ENCODE measurements around the gene PSMG4. TPM values are rescaled to one million over a fixed set of nuclear protein-coding genes. Genes with fewer than 3 reads are reported as not detected.

PSMG4 gene
- polyA plus RNA-seq, 2 of the 4 experiments (the other 2 are of a cell fraction) = 15.0 to 21.9 TPM

DNA sequence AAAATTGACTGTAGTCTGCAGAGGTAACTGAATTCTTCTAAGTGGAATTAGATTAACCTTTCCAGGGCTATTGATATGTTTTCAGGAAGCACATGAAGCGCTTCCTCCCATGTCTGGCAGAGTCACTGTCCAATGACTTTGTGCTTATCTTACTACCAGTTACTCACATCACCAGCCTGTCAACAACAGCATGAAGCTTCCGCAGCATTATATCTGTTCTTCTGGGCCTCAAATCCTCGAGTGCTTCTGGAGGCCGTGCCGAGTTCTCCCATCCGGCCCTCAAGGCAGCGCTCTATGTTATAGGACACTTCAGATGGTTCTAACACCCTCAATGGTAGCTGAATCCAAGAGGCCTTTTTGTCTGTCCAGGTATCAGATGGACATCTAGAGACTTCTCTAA lies 33.2 kb downstream of the PSMG4 start:
- H3K27ac ChIP-seq = no peak overlapping the region
- no peak for FAIRE-seq
- CTCF ChIA-PET = interaction anchor here (0.7 to 1.9 kb wide), 3 partner anchors 152 to 456 kb away, joined by 3 to 8 read pairs (median 3); no protein-coding TSS in a partner anchor

GRCh38 chr6:3292431-3293197 lies 33.9 kb downstream of the PSMG4 start:
- TF ChIP-seq EHF (CRISPR knock-in tag; IDR thresholded peaks at IDR 0.05) (no peak), CBX2 (IDR thresholded peaks at IDR 0.05; ENCODE audit: borderline replicate concordance, low read depth) (no peak), EP300 (IDR thresholded peaks at IDR 0.05) (no peak), POLR2A (IDR thresholded peaks at IDR 0.05; ENCODE audit: low read length) (no peak), POLR2AphosphoS2 (conservative IDR thresholded peaks at IDR 0.05; ENCODE audit: low read length) (no peak), TFCP2L1 (CRISPR knock-in tag; IDR thresholded peaks at IDR 0.05) (no peak), CEBPB (IDR thresholded peaks at IDR 0.05) (no peak), HEYL (CRISPR knock-in tag; IDR thresholded peaks at IDR 0.05) (no peak), SMC3 (IDR thresholded peaks at IDR 0.05) (no peak), NPAS2 (CRISPR knock-in tag; IDR thresholded peaks at IDR 0.05; ENCODE audit: borderline replicate concordance) (no peak), RCOR1 (IDR thresholded peaks at IDR 0.05; ENCODE audit: low read depth, low read length) (no peak), PHF8 (IDR thresholded peaks at IDR 0.05; ENCODE audit: borderline replicate concordance, low read depth) (no peak), CHD4 (IDR thresholded peaks at IDR 0.05; ENCODE audit: borderline replicate concordance) (no peak), ZC3H11A (IDR thresholded peaks at IDR 0.05) (no peak), PBX3 (IDR thresholded peaks at IDR 0.05) (no peak), ZSCAN20 (CRISPR knock-in tag; IDR thresholded peaks at IDR 0.05) (no peak)
- TF ChIP-seq, protein P1, sequence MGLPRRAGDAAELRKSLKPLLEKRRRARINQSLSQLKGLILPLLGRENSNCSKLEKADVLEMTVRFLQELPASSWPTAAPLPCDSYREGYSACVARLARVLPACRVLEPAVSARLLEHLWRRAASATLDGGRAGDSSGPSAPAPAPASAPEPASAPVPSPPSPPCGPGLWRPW (IDR thresholded peaks at IDR 0.05) = no peak
- TF ChIP-seq, protein P2, sequence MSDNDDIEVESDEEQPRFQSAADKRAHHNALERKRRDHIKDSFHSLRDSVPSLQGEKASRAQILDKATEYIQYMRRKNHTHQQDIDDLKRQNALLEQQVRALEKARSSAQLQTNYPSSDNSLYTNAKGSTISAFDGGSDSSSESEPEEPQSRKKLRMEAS (IDR thresholded peaks at IDR 0.05) = no peak
- ChIA-PET POLR2A (interaction anchor here (0.6 kb wide), 1 partner anchor 1978 kb away, joined by 7 read pairs; no protein-coding TSS in a partner anchor), CTCF (interaction anchor here (0.7 to 1.9 kb wide), 3 partner anchors 151 to 455 kb away, joined by 3 to 8 read pairs (median 3); no protein-coding TSS in a partner anchor)
- Histone ChIP-seq H3K27ac (no peak overlapping the region), H3K4me2 (no peak overlapping the region), H3K9me3 (no peaks in the 10 kb centered on the region), H3K4me3 (no peak overlapping the region), H3K4me1 (peaks cover 12% of the 10 kb centered on the region)
- no peak for DNase-seq (ENCODE audit: low read depth in 1 of 2, low spot score in 1 of 2)
- no peak for FAIRE-seq
- 93% methylated on average over 22 of the region's 32 CpGs for WGBS (ENCODE audit: missing lambda C conversion rate)
- ATAC-seq = no peak

More for the DNA sequence above, 33.2 kb downstream of the PSMG4 start:
- Histone ChIP-seq H3K4me3 (no peak overlapping the region), H3K9me3 (no peaks in the 10 kb centered on the region), H3K4me1 (peaks cover 6% of the 10 kb centered on the region), H3K4me2 (no peak overlapping the region)
- TF ChIP-seq ESRRA (IDR thresholded peaks at IDR 0.05; ENCODE audit: borderline replicate concordance, low read length) (no peak), FOSB (CRISPR knock-in tag; IDR thresholded peaks at IDR 0.05) (no peak)
- DNase-seq (ENCODE audit: low read depth in 1 of 2, low spot score in 1 of 2) (no peak), ATAC-seq (no peak)
- 95% methylated on average over 7 of the region's 7 CpGs for WGBS (ENCODE audit: missing lambda C conversion rate)
- POLR2A ChIA-PET = no interaction called here

DNA sequence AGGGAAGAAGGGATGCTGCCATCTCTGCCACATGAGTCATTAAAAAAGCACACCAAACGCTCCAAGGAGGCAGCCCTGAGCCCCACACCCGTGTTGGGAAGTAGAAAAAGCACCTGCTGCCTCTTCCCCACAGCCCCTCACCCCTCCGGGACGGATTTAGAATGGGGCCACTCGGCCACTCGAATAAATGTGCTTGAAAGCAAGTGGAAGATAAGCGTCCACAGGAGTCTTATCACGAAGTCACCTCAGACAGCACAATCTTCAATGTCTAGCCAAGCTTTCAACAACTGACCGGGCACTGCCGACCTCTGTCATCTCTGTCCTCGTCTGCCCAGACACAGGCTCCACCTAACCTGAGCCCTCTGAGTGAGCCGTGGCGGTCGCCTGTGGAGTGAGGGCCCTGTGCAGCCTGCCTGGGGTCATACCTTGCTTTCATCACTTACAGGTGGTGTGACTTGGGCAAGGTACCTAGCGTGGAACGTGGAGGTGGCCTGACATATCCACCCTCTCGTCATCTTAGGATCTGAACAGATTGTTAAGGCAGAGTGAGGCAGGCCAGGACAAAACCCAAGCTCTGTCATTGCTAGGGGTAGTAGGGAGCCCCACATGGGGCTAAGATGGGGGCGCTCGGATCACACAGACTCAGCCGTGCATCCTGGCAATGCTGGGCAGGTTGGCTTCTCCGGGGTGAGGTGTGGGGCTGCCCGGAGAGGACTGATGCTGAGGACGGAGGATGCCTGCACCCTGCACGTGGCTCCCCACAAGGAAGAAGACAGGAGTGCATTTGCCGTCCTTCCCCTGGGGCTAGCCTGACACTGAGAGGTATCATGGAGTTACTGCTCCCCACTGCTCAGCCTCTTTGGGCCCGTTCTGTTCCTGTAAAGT lies 34.8 kb downstream of the PSMG4 start:
- no peak overlapping the region for H3K4me2 ChIP-seq
- WGBS (ENCODE audit: missing lambda C conversion rate) = 86% methylated on average over 19 of the region's 26 CpGs
- ATAC-seq (no peak), DNase-seq (ENCODE audit: low read depth in 1 of 2, low spot score in 1 of 2) (no peak), FAIRE-seq (no peak)
- POLR2A ChIA-PET = no interaction called here
- H3K4me3 ChIP-seq = no peak overlapping the region
- CTCF ChIA-PET = interaction anchor here (1.9 to 4.2 kb wide), 3 partner anchors 11 to 439 kb away, joined by 8 to 15 read pairs (median 10); no protein-coding TSS in a partner anchor
- no peak overlapping the region for H3K27ac ChIP-seq
- peaks cover 13% of the 10 kb centered on the region for H3K4me1 ChIP-seq
- H3K9me3 ChIP-seq = no peaks in the 10 kb centered on the region
- no peak for TF ChIP-seq JUN (IDR thresholded peaks at IDR 0.05)
- TF ChIP-seq, protein P3, sequence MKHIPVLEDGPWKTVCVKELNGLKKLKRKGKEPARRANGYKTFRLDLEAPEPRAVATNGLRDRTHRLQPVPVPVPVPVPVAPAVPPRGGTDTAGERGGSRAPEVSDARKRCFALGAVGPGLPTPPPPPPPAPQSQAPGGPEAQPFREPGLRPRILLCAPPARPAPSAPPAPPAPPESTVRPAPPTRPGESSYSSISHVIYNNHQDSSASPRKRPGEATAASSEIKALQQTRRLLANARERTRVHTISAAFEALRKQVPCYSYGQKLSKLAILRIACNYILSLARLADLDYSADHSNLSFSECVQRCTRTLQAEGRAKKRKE (CRISPR knock-in tag; IDR thresholded peaks at IDR 0.05; ENCODE audit: low read depth) = no peak
- TF ChIP-seq CEBPB (IDR thresholded peaks at IDR 0.05) = no peak
- TF ChIP-seq USF2 (IDR thresholded peaks at IDR 0.05) = no peak
- TF ChIP-seq TP53 (CRISPR knock-in tag; IDR thresholded peaks at IDR 0.05) = no peak
- TF ChIP-seq, protein P1 (IDR thresholded peaks at IDR 0.05) = no peak
- no peak for TF ChIP-seq CHD4 (IDR thresholded peaks at IDR 0.05; ENCODE audit: borderline replicate concordance)
- TF ChIP-seq RCOR1 (IDR thresholded peaks at IDR 0.05; ENCODE audit: low read depth, low read length) = no peak
- TF ChIP-seq HOXB5 (CRISPR knock-in tag; IDR thresholded peaks at IDR 0.05) = no peak
- TF ChIP-seq FOSB (CRISPR knock-in tag; IDR thresholded peaks at IDR 0.05) = no peak

Measured in A549 (cell line).